ENCODE measurements around the gene IBTK. TPM values are rescaled to one million over a fixed set of nuclear protein-coding genes. Genes with fewer than 3 reads are reported as not detected.

Gene IBTK
- total RNA-seq, 1 experiment from 2014 or later: 17.1 TPM

DNA sequence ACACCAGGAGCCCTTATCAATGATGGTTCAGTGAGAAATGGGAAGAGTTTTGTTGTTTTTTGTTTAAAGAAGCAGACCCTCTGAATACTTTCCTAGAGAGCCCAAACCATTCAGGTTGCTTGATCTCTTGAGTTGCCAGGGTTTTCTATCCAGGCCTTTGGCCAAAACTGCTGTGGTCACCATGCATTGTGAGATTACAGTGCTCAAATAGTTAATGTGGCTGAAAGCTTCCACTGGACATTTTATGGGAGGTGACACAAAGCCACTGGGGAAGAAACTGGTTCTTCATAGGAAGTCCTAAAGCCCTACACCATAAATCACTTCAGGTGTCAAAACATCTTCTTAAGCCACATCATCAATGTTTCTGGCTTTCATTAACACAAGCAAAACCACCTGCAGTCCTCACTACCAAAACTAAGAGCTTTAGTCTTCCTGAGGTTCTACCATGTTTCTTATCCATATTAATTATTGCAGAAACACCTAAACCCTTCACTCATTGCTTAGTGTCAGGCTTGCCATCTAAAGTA, 101.6 kb downstream of the IBTK start:
- H2BK120ac ChIP-seq (ENCODE audit: low read depth, low read length, poor library complexity, severe bottlenecking): no peak overlapping the region
- peaks cover 6 to 8% of the 10 kb centered on the region in 2 experiments for H3K4me1 Mint-ChIP-seq

More for the DNA sequence above, 101.6 kb downstream of the IBTK start:
- no peaks in the 10 kb centered on the region for H3K27me3 ChIP-seq (ENCODE audit: insufficient read depth, low read length)
- no peaks in the 10 kb centered on the region for H3K9me3 ChIP-seq (ENCODE audit: control insufficient read depth, low read depth, low read length)
- H3T11ph ChIP-seq (ENCODE audit: low read length): no peak overlapping the region
- H2BK12ac ChIP-seq (ENCODE audit: insufficient read length, low read depth, low read length): no peak overlapping the region
- no peak overlapping the region for H3K14ac ChIP-seq (ENCODE audit: insufficient read depth, low read length)
- TF ChIP-seq, protein P1, sequence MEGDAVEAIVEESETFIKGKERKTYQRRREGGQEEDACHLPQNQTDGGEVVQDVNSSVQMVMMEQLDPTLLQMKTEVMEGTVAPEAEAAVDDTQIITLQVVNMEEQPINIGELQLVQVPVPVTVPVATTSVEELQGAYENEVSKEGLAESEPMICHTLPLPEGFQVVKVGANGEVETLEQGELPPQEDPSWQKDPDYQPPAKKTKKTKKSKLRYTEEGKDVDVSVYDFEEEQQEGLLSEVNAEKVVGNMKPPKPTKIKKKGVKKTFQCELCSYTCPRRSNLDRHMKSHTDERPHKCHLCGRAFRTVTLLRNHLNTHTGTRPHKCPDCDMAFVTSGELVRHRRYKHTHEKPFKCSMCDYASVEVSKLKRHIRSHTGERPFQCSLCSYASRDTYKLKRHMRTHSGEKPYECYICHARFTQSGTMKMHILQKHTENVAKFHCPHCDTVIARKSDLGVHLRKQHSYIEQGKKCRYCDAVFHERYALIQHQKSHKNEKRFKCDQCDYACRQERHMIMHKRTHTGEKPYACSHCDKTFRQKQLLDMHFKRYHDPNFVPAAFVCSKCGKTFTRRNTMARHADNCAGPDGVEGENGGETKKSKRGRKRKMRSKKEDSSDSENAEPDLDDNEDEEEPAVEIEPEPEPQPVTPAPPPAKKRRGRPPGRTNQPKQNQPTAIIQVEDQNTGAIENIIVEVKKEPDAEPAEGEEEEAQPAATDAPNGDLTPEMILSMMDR (conservative IDR thresholded peaks at IDR 0.05): no peak
- no peak overlapping the region for H3K9ac ChIP-seq (ENCODE audit: extremely low read depth, insufficient read length, low read length)
- DNase-seq: no peak
- no peaks in the 10 kb centered on the region for H4K20me1 ChIP-seq (ENCODE audit: control insufficient read depth, insufficient read depth, insufficient read length)
- H2AFZ ChIP-seq (ENCODE audit: low read length): no peak overlapping the region
- no peak overlapping the region for H3K27ac ChIP-seq (ENCODE audit: insufficient read length, low read depth, low read length)
- no peaks in the 10 kb centered on the region for H3K79me1 ChIP-seq (ENCODE audit: insufficient read depth, low read depth, low read length, poor library complexity, severe bottlenecking)
- H3K23ac ChIP-seq (ENCODE audit: insufficient read length, low read depth, low read length): no peak overlapping the region
- no peak overlapping the region for H2BK20ac ChIP-seq (ENCODE audit: low read depth, low read length, poor library complexity, severe bottlenecking)
- no peak overlapping the region for H3K4me3 Mint-ChIP-seq
- no peak overlapping the region for H4K8ac ChIP-seq (replicated peaks; ENCODE audit: insufficient read length, low read depth, low read length)
- H3K27me3 Mint-ChIP-seq (ENCODE audit: low read depth): no peaks in the 10 kb centered on the region
- no peak overlapping the region for H4K91ac ChIP-seq (ENCODE audit: insufficient read length, low read depth, low read length)
- H3K79me2 ChIP-seq (ENCODE audit: insufficient read depth, low read length): no peaks in the 10 kb centered on the region
- no peaks in the 10 kb centered on the region for H3K23me2 ChIP-seq (ENCODE audit: insufficient read length, low read depth, low read length, poor library complexity, severe bottlenecking)
- no peak overlapping the region for H2BK5ac ChIP-seq (ENCODE audit: insufficient read length, low read length)
- H3K4ac ChIP-seq (ENCODE audit: low read depth, low read length): no peak overlapping the region
- no peak overlapping the region for H3K4me2 ChIP-seq (ENCODE audit: insufficient read depth, insufficient read length, low read length)
- H3K27ac Mint-ChIP-seq: no peak overlapping the region
- no peak overlapping the region for H3K18ac ChIP-seq (ENCODE audit: insufficient read length, low read depth, low read length)
- H3K36me3 Mint-ChIP-seq (ENCODE audit: insufficient read depth in 1 of 3, low read depth in 3 of 3): no peaks in the 10 kb centered on the region
- no peaks in the 10 kb centered on the region; a peak in 2 of 5 replicates for H3K9me3 Mint-ChIP-seq
- H2BK15ac ChIP-seq (ENCODE audit: low read depth, low read length): no peak overlapping the region
- H4K5ac ChIP-seq (ENCODE audit: insufficient read length, low read depth, low read length): no peak overlapping the region
- no peak overlapping the region for H3K56ac ChIP-seq (ENCODE audit: insufficient read length, low read depth, low read length)
- no peaks in the 10 kb centered on the region for H3K4me1 ChIP-seq (ENCODE audit: insufficient read depth, low read length)
- no peak overlapping the region for H2AK5ac ChIP-seq (ENCODE audit: insufficient read length, low read length)

Data from H9 (cell line).